Mucosa of rectum (tissue), 2 donors: ENCODE data around the gene PSMA7.
"Not testable (repeated sequence)": the region's sequence is repeated elsewhere in the genome, so short reads cannot be mapped to it uniquely, and the experiment has no call there.

Experiments
- H3K27ac ChIP-seq, 2 donors: one replicate each; pipeline ENCODE4 v1.7.0; 2013; ENCODE audit warnings: inconsistent platforms in 2 of 2, low read depth in 2 of 2, low read length in 2 of 2
- H3K27me3 ChIP-seq, 2 donors: one replicate each; pipeline ENCODE4 v1.7.0; 2013; ENCODE audit warnings: low read length in 2 of 2; ENCODE audit not compliant: control insufficient read depth in 2 of 2, insufficient read depth in 2 of 2
- H3K36me3 ChIP-seq, 2 donors: one replicate each; pipeline ENCODE4 v1.7.0; 2013; ENCODE audit warnings: low read length in 2 of 2; ENCODE audit not compliant: control insufficient read depth in 2 of 2, insufficient read depth in 2 of 2
- H3K4me1 ChIP-seq, 2 donors: one replicate each; pipeline ENCODE4 v1.7.0; 2013; ENCODE audit warnings: low read length in 2 of 2, mild to moderate bottlenecking in 1 of 2; ENCODE audit not compliant: control insufficient read depth in 2 of 2, insufficient read depth in 2 of 2
- H3K4me3 ChIP-seq, 2 donors: one replicate each; pipeline ENCODE4 v1.7.0; 2013; ENCODE audit warnings: low read length in 2 of 2
- H3K9ac ChIP-seq, 2 donors: one replicate each; pipeline ENCODE4 v1.7.0; 2013; ENCODE audit warnings: low read length in 2 of 2, low read depth in 1 of 2, mild to moderate bottlenecking in 1 of 2
- H3K9me3 ChIP-seq, 2 donors: one replicate each; pipeline ENCODE4 v1.7.0; 2013; ENCODE audit warnings: low read length in 2 of 2; ENCODE audit not compliant: control insufficient read depth in 2 of 2
- donor health status: healthy.
- donor health status: Normal muscosa, but diverticular disease.

PSMA7 gene

DNA sequence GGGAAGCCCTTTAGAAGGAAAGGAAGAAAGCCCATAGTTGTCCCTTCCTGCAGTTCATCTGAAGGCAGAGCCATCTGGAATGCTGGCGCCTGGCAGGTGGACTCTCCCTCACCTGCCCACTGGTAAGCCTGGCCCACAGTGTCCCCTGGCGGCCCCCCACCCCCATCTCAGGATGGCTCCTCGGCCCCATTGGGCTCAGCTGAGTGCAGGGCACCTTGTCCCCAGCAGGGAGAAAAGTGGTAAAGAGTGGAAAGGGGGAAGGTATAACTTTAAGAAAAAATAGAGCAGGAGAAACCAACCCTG, 13.0 kb upstream of the PSMA7 start:
- Histone ChIP-seq H3K27ac (no peak overlapping the region), H3K36me3 (peaks cover 6 to 29% of the 10 kb centered on the region in 2 donors), H3K4me1 (no peaks in the 10 kb centered on the region), H3K9me3 (no peaks in the 10 kb centered on the region), H3K4me3 (no peak overlapping the region), H3K27me3 (no peaks in the 10 kb centered on the region), H3K9ac (no peak overlapping the region)

DNA sequence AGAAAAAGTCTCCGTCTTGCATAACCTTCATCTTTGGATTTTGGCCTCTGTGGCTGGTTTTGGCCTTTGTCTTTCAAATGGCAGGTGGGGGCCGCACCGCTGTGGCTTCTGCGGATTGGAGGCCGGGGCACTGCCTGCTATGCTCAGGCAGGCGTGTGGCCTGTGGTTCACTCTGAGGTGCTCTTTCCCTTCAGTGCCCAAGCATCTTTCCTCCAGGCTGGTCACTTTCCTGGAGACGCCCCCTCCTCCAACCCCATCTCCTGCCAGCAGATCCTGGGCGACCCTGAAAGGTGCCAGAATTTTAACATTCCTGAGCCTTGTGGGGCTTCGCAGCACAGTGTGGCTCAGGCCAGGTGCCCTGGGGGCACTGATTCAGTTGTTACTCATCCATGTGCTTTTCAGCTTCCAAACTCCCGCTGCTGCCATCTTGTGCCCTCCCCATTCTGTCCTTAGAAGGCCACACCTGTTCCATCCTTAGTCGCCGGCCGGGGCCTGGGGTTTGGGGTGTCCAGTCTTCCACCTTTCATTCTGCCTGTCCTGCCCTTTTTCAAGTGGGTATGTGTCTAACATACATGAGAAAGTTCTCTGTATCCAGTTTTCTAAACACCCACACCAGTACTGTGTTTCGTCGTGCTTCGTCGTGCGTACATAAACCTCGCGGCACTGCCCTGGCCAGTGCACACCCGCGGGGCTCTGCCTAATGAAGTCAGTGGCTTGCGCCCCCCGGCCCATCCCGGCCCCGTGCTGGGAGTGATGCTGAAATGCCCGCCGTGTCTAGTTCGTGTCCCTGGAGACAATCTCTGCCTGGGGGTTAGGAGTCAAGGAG, 12.4 kb upstream of the PSMA7 start:
- Histone ChIP-seq H3K4me3 (no peak overlapping the region), H3K27ac (no peak overlapping the region), H3K9me3 (no peaks in the 10 kb centered on the region), H3K4me1 (no peaks in the 10 kb centered on the region), H3K9ac (no peak overlapping the region), H3K27me3 (no peaks in the 10 kb centered on the region), H3K36me3 (peaks cover 2 to 23% of the 10 kb centered on the region in 2 donors)

- Histone ChIP-seq H3K27ac (no peak overlapping the region), H3K9me3 (no peaks in the 10 kb centered on the region), H3K9ac (no peak overlapping the region), H3K4me3 (no peak overlapping the region), H3K36me3 (peaks cover 0 to 14% of the 10 kb centered on the region in 2 donors), H3K4me1 (no peaks in the 10 kb centered on the region), H3K27me3 (no peaks in the 10 kb centered on the region)
These were observed 8.7 kb upstream of the PSMA7 start for GRCh38 chr20:62151835-62152364.

GRCh38 chr20:62151225-62151624, 8.0 kb upstream of the PSMA7 start:
- Histone ChIP-seq H3K9ac (no peak overlapping the region), H3K27ac (no peak overlapping the region), H3K27me3 (no peaks in the 10 kb centered on the region), H3K9me3 (no peaks in the 10 kb centered on the region), H3K4me3 (no peak overlapping the region), H3K4me1 (no peaks in the 10 kb centered on the region), H3K36me3 (peaks cover 0 to 14% of the 10 kb centered on the region in 2 donors)

- peaks cover 0 to 14% of the 10 kb centered on the region in 2 donors for H3K36me3 ChIP-seq
- H3K4me1 ChIP-seq = peaks cover 0 to 2% of the 10 kb centered on the region in 2 donors
- H3K9me3 ChIP-seq = no peaks in the 10 kb centered on the region
- H3K27me3 ChIP-seq = no peaks in the 10 kb centered on the region
- H3K27ac ChIP-seq = no peak overlapping the region
- H3K4me3 ChIP-seq = no peak overlapping the region
- no peak overlapping the region for H3K9ac ChIP-seq
These were observed 7.0 kb upstream of the PSMA7 start for GRCh38 chr20:62150310-62150575.

GRCh38 chr20:62149532-62150309, 6.5 kb upstream of the PSMA7 start:
- Histone ChIP-seq H3K4me1 (peaks cover 4 to 7% of the 10 kb centered on the region in 2 donors), H3K27ac (no peak overlapping the region), H3K4me3 (no peak overlapping the region), H3K9me3 (no peaks in the 10 kb centered on the region), H3K9ac (no peak overlapping the region), H3K36me3 (peaks cover 0 to 14% of the 10 kb centered on the region in 2 donors), H3K27me3 (no peaks in the 10 kb centered on the region)

GRCh38 chr20:62148908-62149314, 5.7 kb upstream of the PSMA7 start:
- Histone ChIP-seq H3K9me3 (no peaks in the 10 kb centered on the region), H3K27me3 (no peaks in the 10 kb centered on the region), H3K36me3 (peaks cover 0 to 6% of the 10 kb centered on the region in 2 donors), H3K27ac (no peak overlapping the region), H3K4me1 (peaks cover 8 to 10% of the 10 kb centered on the region in 2 donors), H3K9ac (no peak overlapping the region), H3K4me3 (no peak overlapping the region)

GRCh38 chr20:62148383-62148782, 5.2 kb upstream of the PSMA7 start:
- H3K9ac ChIP-seq, H3K27ac ChIP-seq, H3K9me3 ChIP-seq, H3K36me3 ChIP-seq, H3K27me3 ChIP-seq, H3K4me3 ChIP-seq: not testable (repeated sequence)
- peaks cover 8 to 10% of the 10 kb centered on the region in 2 donors for H3K4me1 ChIP-seq

- Histone ChIP-seq H3K9ac (no peak overlapping the region), H3K4me1 (peaks cover 8 to 10% of the 10 kb centered on the region in 2 donors), H3K27me3 (no peaks in the 10 kb centered on the region), H3K4me3 (no peak overlapping the region), H3K36me3 (no peaks in the 10 kb centered on the region), H3K9me3 (no peaks in the 10 kb centered on the region), H3K27ac (no peak overlapping the region)
These were observed 4.3 kb upstream of the PSMA7 start for GRCh38 chr20:62147528-62147927.

DNA sequence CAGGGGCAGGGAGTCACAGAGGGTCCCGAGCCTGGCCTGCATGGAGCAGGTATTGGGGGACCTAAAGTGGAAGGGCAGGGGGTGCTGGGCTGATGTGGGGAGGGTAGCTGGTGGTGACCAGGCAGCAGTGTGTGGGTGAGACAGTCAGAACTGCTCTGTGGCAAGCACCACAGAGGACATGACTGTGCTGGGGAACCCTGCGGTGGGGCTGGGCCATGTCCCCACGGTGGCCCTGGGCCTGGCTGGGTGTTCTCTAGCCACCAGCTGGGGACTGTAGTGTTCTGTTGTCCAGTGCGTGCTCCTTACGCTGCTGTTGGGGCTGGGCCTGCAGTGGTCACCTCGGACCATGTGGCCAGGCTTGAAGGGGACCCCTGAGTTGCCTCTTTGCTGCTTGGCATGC, 3.9 kb upstream of the PSMA7 start:
- no peaks in the 10 kb centered on the region for H3K27me3 ChIP-seq
- H3K9me3 ChIP-seq = no peaks in the 10 kb centered on the region
- H3K9ac ChIP-seq = no peak overlapping the region
- no peak overlapping the region for H3K4me3 ChIP-seq
- H3K27ac ChIP-seq = no peak overlapping the region
- H3K4me1 ChIP-seq = peaks cover 9 to 10% of the 10 kb centered on the region in 2 donors
- no peaks in the 10 kb centered on the region for H3K36me3 ChIP-seq
